Heart right ventricle (tissue), 16 donors: ENCODE data around the gene RECQL5. TPM values are rescaled to one million over a fixed set of nuclear protein-coding genes. Genes with fewer than 3 reads are reported as not detected.
A peak's percentile ranks its signal among the peaks of the same experiment; 100 is the strongest.

Source experiments
- ATAC-seq, 8 donors: fragments of 200-7000 bp; cut with Tn5 transposase; one replicate each; pipeline ENCODE4 v1.9.1; 2020; ENCODE audit warnings: mild to moderate bottlenecking in 8 of 8, moderate library complexity in 8 of 8, moderate number of reproducible peaks in 1 of 8
- DNase-seq, 2 donors: peaks; one replicate each; pipeline ENCODE4 v3.0.0-alpha.2; 2020
- H3K27ac ChIP-seq, 10 donors: fragments of 200-600 bp; sonication (generic) in 2 of 10; one replicate each; pipeline versions ENCODE4 v1.5.0 to v1.8.0; 2020 to 2022; ENCODE audit warnings: mild to moderate bottlenecking in 3 of 10
- H3K27me3 ChIP-seq, 7 donors: fragments of 200-600 bp; one replicate each; pipeline ENCODE4 v1.8.0; 2021 to 2022; ENCODE audit warnings: mild to moderate bottlenecking in 2 of 7
- H3K36me3 ChIP-seq, 9 donors: fragments of 200-600 bp; sonication (generic) in 1 of 9; one replicate each; pipeline versions ENCODE4 v1.5.0 to v1.8.0; 2020 to 2022; ENCODE audit warnings: mild to moderate bottlenecking in 2 of 9
- H3K4me1 ChIP-seq, 9 donors: fragments of 200-600 bp; sonication (generic) in 1 of 9; one replicate each; pipeline versions ENCODE4 v1.5.0 to v1.8.0; 2020 to 2022; ENCODE audit warnings: mild to moderate bottlenecking in 4 of 9
- H3K4me3 ChIP-seq, 10 donors: fragments of 200-600 bp; sonication (generic) in 2 of 10; one replicate each; pipeline versions ENCODE4 v1.5.0 to v1.8.0; 2020 to 2022; ENCODE audit warnings: mild to moderate bottlenecking in 7 of 10, moderate library complexity in 2 of 10
- H3K9me3 ChIP-seq, 11 donors: fragments of 200-600 bp in 10 of 11; sonication (generic) in 2 of 11; one replicate each; pipeline versions ENCODE4 v1.5.0 to v1.8.0; 2013 to 2022; ENCODE audit warnings: mild to moderate bottlenecking in 2 of 11, control low read depth in 1 of 11, moderate library complexity in 1 of 11
- CTCF ChIP-seq, 9 donors: fragments of 200-600 bp; sonication (generic) in 2 of 9; IDR thresholded peaks; one replicate each; pipeline versions ENCODE4 v1.5.0 to v1.8.0; 2021 to 2022; ENCODE audit warnings: antibody characterized with exemption in 9 of 9, mild to moderate bottlenecking in 5 of 9, moderate library complexity in 1 of 9
- WGBS, 2 donors: extraction: QIAGEN DNeasy Blood & Tissue Kit; methylation state at CpG; one replicate each; pipeline ENCODE4 v1.1.7; 2013; ENCODE audit warnings: inconsistent platforms in 1 of 2; 5-methylcytosine and 5-hydroxymethylcytosine counted together
- intact Hi-C, 10 donors: fragments of 100-400 bp; cut with DNase I; formaldehyde crosslinking; loops; one replicate each; pipeline versions ENCODE4 v1.11.1 to v1.14.2; 2022
- polyA plus RNA-seq, 2 donors: library from polyadenylated mRNA; stranded (reverse); fragments of 200-250 nt; gene quantifications; one replicate each; pipeline ENCODE4 v1.2.3, GENCODE V29; 2013
- total RNA-seq, 10 donors: library from RNA; stranded (reverse); fragmentation: NEBNext Ultra II Directional in 3 of 10; extraction: Animal tissue kit (Norgen Biotek cat#: 25700) in 3 of 10; gene quantifications; one replicate each; pipeline versions ENCODE4 v1.2.1 to v1.2.4, GENCODE V29; 2021 to 2023
- donor health status: Arrhythmogenic right ventricular cardiomyopathy.
- donor health status: ischemic (EF 13 %, LVEDD 7.1; RV severe dilation, severe dysfunction).
- donor health status: healthy with polysubstance abuse.
- donor health status: DM: no; HTN: yes; CAD: no.
- donor health status: DM: no; HTN: no; CAD: no.
- donor health status: ischemic (EF 25% LVEDD 6.9; RV normal size, moderate dysfunction).
- donor health status: ischemic (EF 25% LVEDD 5.7; RV mildly dilated, moderate dysfunction).
- donor health status: healthy.
- donor health status: DM: yes; HTN: yes; CAD: no.
- donor health status: Ischemic cardiomyopathy.
- donor health status: ischemic (EF 35%, LVEDD 5.7; RV mildly dilated, moderate dysfunction).
- donor health status: nonischemic (EF 11% LVEDD 7.7; RV severe dilation, severe dysfunction).
- donor health status: DM: yes; HTN: yes; CAD: no.
- donor health status: PGD.
- donor health status: ischemic (EF 29% LVEDD 5.4; RV normal size, mild dysfunction).
- donor health status: nonischemic (EF 23%, LVEDD 6.1; RV moderate dilation, normal function).

Gene RECQL5
- total and polyA plus RNA-seq, 12 donors, result 6.3 to 32.1 (median 10.7) TPM

- no peak for DNase-seq
- TF ChIP-seq CTCF (IDR thresholded peaks at IDR 0.05), result no peak
- WGBS, 2 donors, result 92 to 93% methylated on average over 20 of the region's 20 CpGs
- intact Hi-C loops, result no loop called here
- ATAC-seq, result no peak
- Histone ChIP-seq H3K27me3 (no peaks in the 10 kb centered on the region), H3K4me1 (peaks cover 0 to 45% (median 18%) of the 10 kb centered on the region in 9 donors), H3K9me3 (no peaks in the 10 kb centered on the region), H3K27ac (peak overlapping the region in 8 of 10 donors; percentile 42 to 73 (median 54)), H3K36me3 (peaks cover 0 to 79% (median 49%) of the 10 kb centered on the region in 9 donors), H3K4me3 (no peak overlapping the region)
Measured at GRCh38 chr17:75706042-75706728, 39.2 kb upstream of the RECQL5 start.

DNA sequence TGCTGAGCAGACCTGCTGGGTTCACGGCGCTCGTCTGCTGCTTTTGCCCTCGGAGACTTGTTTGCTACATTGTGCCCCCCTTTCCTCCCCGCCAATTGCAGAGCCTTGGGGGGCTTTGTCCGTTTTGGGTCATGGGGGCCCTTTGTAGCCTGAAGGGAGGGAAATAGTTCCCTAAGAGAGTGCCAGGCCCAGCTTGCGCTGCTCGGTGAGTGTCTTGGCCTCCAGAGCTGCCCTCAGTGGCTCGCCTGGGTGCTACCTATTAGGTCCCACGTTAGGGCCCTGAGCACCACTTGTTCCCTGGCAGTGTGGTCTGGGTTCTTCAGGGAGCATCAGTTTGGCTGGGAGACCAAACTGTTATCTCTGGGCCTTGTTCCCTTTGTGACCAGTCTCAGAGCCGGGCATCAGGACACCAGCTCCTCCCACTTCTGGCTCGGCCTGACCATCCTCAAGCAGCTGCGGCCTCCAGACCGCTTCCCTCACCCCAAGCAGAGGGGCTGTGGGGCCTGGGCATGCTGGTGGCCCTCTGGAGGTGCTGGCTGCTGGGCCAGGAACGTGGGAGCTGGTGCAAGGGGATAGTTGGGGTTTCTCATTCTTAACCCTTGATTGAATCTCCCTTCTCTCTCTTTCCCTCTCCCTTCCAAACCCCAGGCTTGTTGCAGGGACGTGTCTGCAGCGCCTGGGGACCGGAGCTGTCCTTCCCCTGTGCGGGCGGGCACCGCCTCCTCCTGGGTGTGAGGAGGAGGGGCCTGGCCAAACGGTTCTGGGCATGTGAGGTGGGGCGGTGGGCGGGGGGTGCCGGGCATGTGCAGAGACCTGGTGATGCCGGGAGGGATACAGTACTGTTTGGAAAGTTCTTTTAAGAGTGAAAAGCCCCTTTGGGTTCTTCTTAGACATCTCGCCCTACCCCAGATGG, 38.3 kb upstream of the RECQL5 start:
- Histone ChIP-seq H3K4me3 (no peak overlapping the region), H3K36me3 (peaks cover 0 to 89% (median 51%) of the 10 kb centered on the region in 9 donors), H3K27me3 (no peaks in the 10 kb centered on the region), H3K27ac (peak overlapping the region in 3 of 10 donors; percentile 15 to 51 (median 27)), H3K9me3 (no peaks in the 10 kb centered on the region), H3K4me1 (peaks cover 0 to 54% (median 24%) of the 10 kb centered on the region in 9 donors)
- WGBS, 2 donors, result 77 to 83% methylated on average over 27 of the region's 27 CpGs
- no peak for TF ChIP-seq CTCF (IDR thresholded peaks at IDR 0.05)
- ATAC-seq (peak in 6 of 8 donors; percentile 7 to 79 (median 33)), DNase-seq (no peak)
- intact Hi-C loops, result no loop called here

DNA sequence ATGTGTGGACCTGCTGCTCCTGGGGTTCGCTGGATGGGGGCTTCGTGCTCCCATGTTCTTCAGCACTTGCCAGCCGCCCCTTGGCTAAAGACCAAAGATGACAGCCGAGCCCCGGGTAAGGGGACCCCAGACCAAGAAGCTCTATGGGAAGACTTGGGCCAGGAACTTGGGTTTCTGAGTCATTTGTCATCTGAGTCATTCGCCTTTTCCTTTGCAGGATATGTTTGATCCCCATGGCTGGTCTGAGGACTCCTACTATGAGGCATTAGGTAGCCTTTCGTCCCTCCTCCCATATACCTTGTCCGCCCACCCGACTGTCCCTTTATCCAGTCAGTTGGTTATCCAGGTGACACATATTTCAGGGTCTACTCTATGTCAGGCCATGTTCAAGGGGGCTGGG, 36.6 kb upstream of the RECQL5 start:
- Histone ChIP-seq H3K9me3 (no peaks in the 10 kb centered on the region), H3K27me3 (no peaks in the 10 kb centered on the region), H3K36me3 (peaks cover 0 to 100% (median 56%) of the 10 kb centered on the region in 9 donors), H3K4me1 (peaks cover 7 to 69% (median 39%) of the 10 kb centered on the region in 9 donors), H3K4me3 (no peak overlapping the region), H3K27ac (no peak overlapping the region)
- ATAC-seq (no peak), DNase-seq (no peak)
- no peak for TF ChIP-seq CTCF (IDR thresholded peaks at IDR 0.05)
- intact Hi-C loops, result no loop called here
- WGBS, 2 donors, result 96% methylated on average over 9 of the region's 9 CpGs

GRCh38 chr17:75703191-75703590, 36.2 kb upstream of the RECQL5 start:
- Histone ChIP-seq H3K27me3 (no peaks in the 10 kb centered on the region), H3K36me3 (peaks cover 0 to 99% (median 56%) of the 10 kb centered on the region in 9 donors), H3K4me1 (peaks cover 7 to 68% (median 41%) of the 10 kb centered on the region in 9 donors), H3K9me3 (no peaks in the 10 kb centered on the region), H3K27ac (no peak overlapping the region), H3K4me3 (no peak overlapping the region)
- no peak for DNase-seq
- no peak for ATAC-seq
- 96 to 97% methylated on average over 12 of the region's 12 CpGs for WGBS, 2 donors
- intact Hi-C loops, result no loop called here
- TF ChIP-seq CTCF (IDR thresholded peaks at IDR 0.05), result no peak
